WTC11 (cell line): ENCODE data around the gene HTRA1. TPM values are rescaled to one million over a fixed set of nuclear protein-coding genes. Genes with fewer than 3 reads are reported as not detected.

Experiments used
- ATAC-seq: fragments of 200-7000 bp; cut with Tn5 transposase; 2 replicates; pipeline ENCODE4 v1.10.0; 2021; ENCODE audit warnings: mild to moderate bottlenecking, moderate library complexity
- CTCF ChIA-PET: fragments of 300-600 bp; sonication (Branson Sonifier 250); formaldehyde crosslinking; loops from one replicate; lab custom pipeline; 2021; ENCODE audit warnings: antibody characterized with exemption; lab: Charles Lee
- POLR2A ChIA-PET: fragments of 350-600 bp; sonication (Branson Sonifier 250); formaldehyde crosslinking; loops from one replicate; lab custom pipeline; 2021; ENCODE audit warnings: antibody characterized with exemption; lab: Charles Lee
- DNase-seq: peaks from one replicate; pipeline ENCODE4 v3.0.0; 2021; ENCODE audit warnings: low spot score
- H3K27ac Mint-ChIP-seq: 2 replicates; pipeline ENCODE4 v1.8.0; 2021; ENCODE audit warnings: mixed read lengths
- H3K27me3 Mint-ChIP-seq: 2 replicates; pipeline ENCODE4 v1.8.0; 2021; ENCODE audit warnings: low read depth, mild to moderate bottlenecking, moderate library complexity, mixed read lengths
- H3K36me3 Mint-ChIP-seq: 2 replicates; pipeline ENCODE4 v1.8.0; 2021; ENCODE audit warnings: mixed read lengths
- H3K4me1 Mint-ChIP-seq: 2 replicates; pipeline ENCODE4 v1.8.0; 2022; ENCODE audit warnings: mixed read lengths
- H3K4me3 Mint-ChIP-seq: 2 replicates; pipeline ENCODE4 v1.8.0; 2021; ENCODE audit warnings: mild to moderate bottlenecking, moderate library complexity, mixed read lengths
- H3K9me3 Mint-ChIP-seq: 2 replicates; pipeline ENCODE4 v1.8.0; 2021; ENCODE audit warnings: mixed read lengths
- CBFB ChIP-seq: sonication (generic); formaldehyde crosslinking; IDR thresholded peaks from 2 replicates; pipeline ENCODE4 v1.8.1; 2022; ENCODE audit warnings: mild to moderate bottlenecking, low read depth, missing genetic modification reagents
- ELF4 ChIP-seq: sonication (generic); formaldehyde crosslinking; IDR thresholded peaks from 2 replicates; pipeline ENCODE4 v1.8.1; 2022; ENCODE audit warnings: low read depth, mild to moderate bottlenecking, moderate library complexity, missing genetic modification reagents
- FOXK1 ChIP-seq: sonication (generic); formaldehyde crosslinking; IDR thresholded peaks from 2 replicates; pipeline ENCODE4 v1.8.0; 2022; ENCODE audit warnings: mild to moderate bottlenecking, moderate library complexity, missing genetic modification reagents
- GABPB1 ChIP-seq: sonication (generic); formaldehyde crosslinking; IDR thresholded peaks from 2 replicates; pipeline ENCODE4 v1.8.1; 2023; ENCODE audit warnings: mild to moderate bottlenecking, missing genetic modification reagents
- GTF2I ChIP-seq: fragments of 250-450 bp; sonication (Bioruptor Pico); conservative IDR thresholded peaks from 2 replicates; pipeline ENCODE4 v1.4.0; 2021; ENCODE audit warnings: mild to moderate bottlenecking
- NFATC4 ChIP-seq: fragments of 250-450 bp; sonication (Bioruptor Pico); IDR thresholded peaks from 2 replicates; pipeline ENCODE4 v1.9.0; 2021; ENCODE audit warnings: mild to moderate bottlenecking
- SMAD3 ChIP-seq: sonication (generic); formaldehyde crosslinking; IDR thresholded peaks from 2 replicates; pipeline ENCODE4 v1.8.0; 2022; ENCODE audit warnings: missing genetic modification reagents, mild to moderate bottlenecking, borderline replicate concordance
- SMAD4 ChIP-seq: sonication (generic); formaldehyde crosslinking; IDR thresholded peaks from 2 replicates; pipeline ENCODE4 v1.8.0; 2022; ENCODE audit warnings: mild to moderate bottlenecking, missing genetic modification reagents
- SOX15 ChIP-seq: fragments of 250-450 bp; sonication (Bioruptor Pico); IDR thresholded peaks from 2 replicates; pipeline ENCODE4 v1.9.0; 2021; ENCODE audit warnings: mild to moderate bottlenecking
- SP1 ChIP-seq: sonication (generic); formaldehyde crosslinking; conservative IDR thresholded peaks from 2 replicates; pipeline ENCODE4 v1.8.1; 2022; ENCODE audit warnings: missing genetic modification reagents
- TCF7 ChIP-seq: sonication (generic); formaldehyde crosslinking; IDR thresholded peaks from 2 replicates; pipeline ENCODE4 v1.8.0; 2022; ENCODE audit warnings: mild to moderate bottlenecking, low read depth, missing genetic modification reagents, moderate library complexity
- ZNF263 ChIP-seq: sonication (generic); formaldehyde crosslinking; IDR thresholded peaks from 2 replicates; pipeline ENCODE4 v1.8.1; 2022; ENCODE audit warnings: low read depth, mild to moderate bottlenecking, moderate library complexity, missing genetic modification reagents
- ZNF416 ChIP-seq: fragments of 250-450 bp; sonication (Bioruptor Pico); IDR thresholded peaks from 2 replicates; pipeline ENCODE4 v1.9.0; 2021; ENCODE audit warnings: mild to moderate bottlenecking, inconsistent platforms
- ZNF423 ChIP-seq: fragments of 250-450 bp; sonication (Bioruptor Pico); IDR thresholded peaks from 2 replicates; pipeline ENCODE4 v2.1.2; 2022; ENCODE audit warnings: mild to moderate bottlenecking, moderate library complexity
- total RNA-seq: library from RNA; stranded (reverse); gene quantifications from 3 replicates; pipeline ENCODE4 v1.2.3, GENCODE V29; 2021
- TF ChIP-seq, protein P1 (sequence below): sonication (generic); formaldehyde crosslinking; conservative IDR thresholded peaks from 2 replicates; pipeline ENCODE4 v1.8.1; 2023; ENCODE audit warnings: mild to moderate bottlenecking, low read depth, missing genetic modification reagents, moderate library complexity
- TF ChIP-seq, protein P2 (sequence below): fragments of 250-450 bp; sonication (Bioruptor Pico); IDR thresholded peaks from 2 replicates; pipeline ENCODE4 v1.9.0; 2021; ENCODE audit warnings: mild to moderate bottlenecking
- TF ChIP-seq, protein P3 (sequence below): sonication (generic); formaldehyde crosslinking; IDR thresholded peaks from 2 replicates; pipeline ENCODE4 v1.8.1; 2022; ENCODE audit warnings: mild to moderate bottlenecking, moderate library complexity, missing genetic modification reagents
- TF ChIP-seq, protein P4 (sequence below): fragments of 250-450 bp; sonication (Bioruptor Pico); IDR thresholded peaks from 2 replicates; pipeline ENCODE4 v2.1.2; 2022; ENCODE audit warnings: mild to moderate bottlenecking, moderate library complexity
- TF ChIP-seq, protein P5 (sequence below): sonication (generic); formaldehyde crosslinking; IDR thresholded peaks from 2 replicates; pipeline ENCODE4 v1.8.1; 2022; ENCODE audit warnings: low read depth, missing genetic modification reagents, borderline replicate concordance
- TF ChIP-seq, protein P6 (sequence below): sonication (generic); formaldehyde crosslinking; IDR thresholded peaks from 2 replicates; pipeline ENCODE4 v1.8.1; 2023; ENCODE audit warnings: mild to moderate bottlenecking, missing genetic modification reagents, moderate library complexity

Gene HTRA1
- total RNA-seq, 1 experiment from 2014 or later = 18.3 TPM

DNA sequence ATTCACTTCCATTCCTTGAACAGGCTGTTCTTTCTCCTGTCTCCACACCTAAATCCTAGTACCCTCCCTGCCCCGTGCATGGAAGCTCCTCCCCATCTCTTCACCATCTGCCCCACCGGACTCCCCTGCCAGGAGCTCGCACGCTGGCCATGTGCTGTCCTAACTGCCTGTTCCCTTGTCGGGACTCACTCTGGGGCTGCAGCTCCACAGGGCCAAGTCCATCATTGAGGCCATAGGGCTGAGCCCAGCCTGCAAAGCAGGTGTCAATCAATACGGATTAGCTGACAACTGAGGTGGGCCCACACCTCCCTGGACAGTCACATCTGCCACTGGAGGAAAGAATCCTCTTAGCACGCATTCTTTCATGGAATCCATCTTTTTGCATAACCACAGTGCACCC lies 57.8 kb downstream of the HTRA1 start:
- DNase-seq (no peak), ATAC-seq (no peak)
- no peaks in the 10 kb centered on the region for H3K4me1 Mint-ChIP-seq
- H3K36me3 Mint-ChIP-seq = no peaks in the 10 kb centered on the region
- CTCF ChIA-PET = no interaction called here
- no peak overlapping the region for H3K4me3 Mint-ChIP-seq
- H3K9me3 Mint-ChIP-seq = peaks cover 11% of the 10 kb centered on the region
- POLR2A ChIA-PET = no interaction called here
- H3K27ac Mint-ChIP-seq = no peak overlapping the region; the same call in 1 of the 2 replicates
- no peaks in the 10 kb centered on the region; the same call in 1 of the 2 replicates for H3K27me3 Mint-ChIP-seq
- TF ChIP-seq, protein P1, sequence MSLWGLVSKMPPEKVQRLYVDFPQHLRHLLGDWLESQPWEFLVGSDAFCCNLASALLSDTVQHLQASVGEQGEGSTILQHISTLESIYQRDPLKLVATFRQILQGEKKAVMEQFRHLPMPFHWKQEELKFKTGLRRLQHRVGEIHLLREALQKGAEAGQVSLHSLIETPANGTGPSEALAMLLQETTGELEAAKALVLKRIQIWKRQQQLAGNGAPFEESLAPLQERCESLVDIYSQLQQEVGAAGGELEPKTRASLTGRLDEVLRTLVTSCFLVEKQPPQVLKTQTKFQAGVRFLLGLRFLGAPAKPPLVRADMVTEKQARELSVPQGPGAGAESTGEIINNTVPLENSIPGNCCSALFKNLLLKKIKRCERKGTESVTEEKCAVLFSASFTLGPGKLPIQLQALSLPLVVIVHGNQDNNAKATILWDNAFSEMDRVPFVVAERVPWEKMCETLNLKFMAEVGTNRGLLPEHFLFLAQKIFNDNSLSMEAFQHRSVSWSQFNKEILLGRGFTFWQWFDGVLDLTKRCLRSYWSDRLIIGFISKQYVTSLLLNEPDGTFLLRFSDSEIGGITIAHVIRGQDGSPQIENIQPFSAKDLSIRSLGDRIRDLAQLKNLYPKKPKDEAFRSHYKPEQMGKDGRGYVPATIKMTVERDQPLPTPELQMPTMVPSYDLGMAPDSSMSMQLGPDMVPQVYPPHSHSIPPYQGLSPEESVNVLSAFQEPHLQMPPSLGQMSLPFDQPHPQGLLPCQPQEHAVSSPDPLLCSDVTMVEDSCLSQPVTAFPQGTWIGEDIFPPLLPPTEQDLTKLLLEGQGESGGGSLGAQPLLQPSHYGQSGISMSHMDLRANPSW (CRISPR knock-in tag) = no peak
- TF ChIP-seq SMAD4 (CRISPR knock-in tag) (no peak), SP1 (CRISPR knock-in tag) (no peak), CBFB (CRISPR knock-in tag) (no peak), ELF4 (CRISPR knock-in tag) (no peak), TCF7 (CRISPR knock-in tag) (no peak), SOX15 (CRISPR knock-in tag) (no peak), GTF2I (CRISPR knock-in tag) (no peak), GABPB1 (CRISPR knock-in tag) (no peak), ZNF423 (CRISPR knock-in tag) (no peak), ZNF416 (CRISPR knock-in tag) (no peak), ZNF263 (CRISPR knock-in tag) (no peak)
- TF ChIP-seq, protein P2, sequence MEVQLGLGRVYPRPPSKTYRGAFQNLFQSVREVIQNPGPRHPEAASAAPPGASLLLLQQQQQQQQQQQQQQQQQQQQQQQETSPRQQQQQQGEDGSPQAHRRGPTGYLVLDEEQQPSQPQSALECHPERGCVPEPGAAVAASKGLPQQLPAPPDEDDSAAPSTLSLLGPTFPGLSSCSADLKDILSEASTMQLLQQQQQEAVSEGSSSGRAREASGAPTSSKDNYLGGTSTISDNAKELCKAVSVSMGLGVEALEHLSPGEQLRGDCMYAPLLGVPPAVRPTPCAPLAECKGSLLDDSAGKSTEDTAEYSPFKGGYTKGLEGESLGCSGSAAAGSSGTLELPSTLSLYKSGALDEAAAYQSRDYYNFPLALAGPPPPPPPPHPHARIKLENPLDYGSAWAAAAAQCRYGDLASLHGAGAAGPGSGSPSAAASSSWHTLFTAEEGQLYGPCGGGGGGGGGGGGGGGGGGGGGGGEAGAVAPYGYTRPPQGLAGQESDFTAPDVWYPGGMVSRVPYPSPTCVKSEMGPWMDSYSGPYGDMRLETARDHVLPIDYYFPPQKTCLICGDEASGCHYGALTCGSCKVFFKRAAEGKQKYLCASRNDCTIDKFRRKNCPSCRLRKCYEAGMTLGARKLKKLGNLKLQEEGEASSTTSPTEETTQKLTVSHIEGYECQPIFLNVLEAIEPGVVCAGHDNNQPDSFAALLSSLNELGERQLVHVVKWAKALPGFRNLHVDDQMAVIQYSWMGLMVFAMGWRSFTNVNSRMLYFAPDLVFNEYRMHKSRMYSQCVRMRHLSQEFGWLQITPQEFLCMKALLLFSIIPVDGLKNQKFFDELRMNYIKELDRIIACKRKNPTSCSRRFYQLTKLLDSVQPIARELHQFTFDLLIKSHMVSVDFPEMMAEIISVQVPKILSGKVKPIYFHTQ = no peak
- TF ChIP-seq, protein P3, sequence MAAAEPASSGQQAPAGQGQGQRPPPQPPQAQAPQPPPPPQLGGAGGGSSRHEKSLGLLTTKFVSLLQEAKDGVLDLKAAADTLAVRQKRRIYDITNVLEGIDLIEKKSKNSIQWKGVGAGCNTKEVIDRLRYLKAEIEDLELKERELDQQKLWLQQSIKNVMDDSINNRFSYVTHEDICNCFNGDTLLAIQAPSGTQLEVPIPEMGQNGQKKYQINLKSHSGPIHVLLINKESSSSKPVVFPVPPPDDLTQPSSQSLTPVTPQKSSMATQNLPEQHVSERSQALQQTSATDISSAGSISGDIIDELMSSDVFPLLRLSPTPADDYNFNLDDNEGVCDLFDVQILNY (CRISPR knock-in tag) = no peak

DNA sequence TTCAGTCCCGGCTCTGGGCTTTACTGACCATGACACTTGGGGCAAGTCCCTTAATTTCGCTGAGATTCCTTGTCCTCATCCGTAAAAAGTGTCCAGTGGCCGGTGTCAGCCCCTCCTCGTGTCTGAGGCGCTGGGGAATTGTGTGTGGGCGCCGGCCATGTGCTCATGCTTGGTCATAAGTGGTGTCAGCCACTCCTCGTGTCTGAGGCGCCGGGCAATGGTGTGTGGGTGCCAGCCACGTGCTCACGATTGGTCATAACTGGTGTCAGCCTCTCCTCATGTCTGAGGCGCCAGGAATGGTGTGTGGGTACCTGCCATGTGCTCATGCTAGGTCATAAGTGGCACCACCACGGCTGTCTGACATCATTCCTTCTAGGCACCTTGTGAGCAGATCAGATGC lies 58.5 kb downstream of the HTRA1 start:
- Mint-ChIP-seq H3K9me3 (peaks cover 16% of the 10 kb centered on the region), H3K4me1 (no peaks in the 10 kb centered on the region), H3K36me3 (no peaks in the 10 kb centered on the region), H3K27me3 (no peaks in the 10 kb centered on the region; the same call in 1 of the 2 replicates), H3K27ac (no peak overlapping the region), H3K4me3 (no peak overlapping the region)
- no peak for DNase-seq
- no peak for ATAC-seq
- TF ChIP-seq FOXK1 (CRISPR knock-in tag) (no peak), NFATC4 (CRISPR knock-in tag) (no peak), ZNF423 (CRISPR knock-in tag) (no peak)
- TF ChIP-seq, protein P3 (CRISPR knock-in tag) = no peak
- ChIA-PET POLR2A (no interaction called here), CTCF (no interaction called here)

DNA sequence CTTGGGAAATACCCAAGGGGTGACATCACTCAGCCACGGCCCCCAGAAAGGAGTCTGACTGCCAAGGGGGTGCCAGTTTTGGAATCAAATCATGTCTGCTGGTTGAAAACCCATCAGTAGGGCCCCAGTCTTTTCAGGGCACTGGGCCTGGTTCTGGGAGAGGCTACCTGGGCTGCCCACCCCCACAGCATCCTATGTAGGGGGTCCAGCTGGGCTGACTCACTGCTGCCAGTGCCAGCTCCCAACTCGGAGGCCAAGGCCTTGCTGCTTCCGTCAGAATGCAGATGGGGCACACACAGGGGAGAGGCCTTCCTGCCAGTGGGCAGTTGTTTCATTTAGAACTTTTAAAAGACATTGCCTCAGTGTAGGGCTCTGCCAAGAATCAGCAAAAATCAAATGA lies 59.7 kb downstream of the HTRA1 start:
- Mint-ChIP-seq H3K4me3 (no peak overlapping the region), H3K27me3 (no peaks in the 10 kb centered on the region; the same call in 1 of the 2 replicates), H3K27ac (no peak overlapping the region), H3K9me3 (peaks cover 16% of the 10 kb centered on the region), H3K4me1 (no peaks in the 10 kb centered on the region), H3K36me3 (no peaks in the 10 kb centered on the region)
- ChIA-PET POLR2A (no interaction called here), CTCF (no interaction called here)
- no peak for ATAC-seq
- DNase-seq = no peak
- TF ChIP-seq, protein P4, sequence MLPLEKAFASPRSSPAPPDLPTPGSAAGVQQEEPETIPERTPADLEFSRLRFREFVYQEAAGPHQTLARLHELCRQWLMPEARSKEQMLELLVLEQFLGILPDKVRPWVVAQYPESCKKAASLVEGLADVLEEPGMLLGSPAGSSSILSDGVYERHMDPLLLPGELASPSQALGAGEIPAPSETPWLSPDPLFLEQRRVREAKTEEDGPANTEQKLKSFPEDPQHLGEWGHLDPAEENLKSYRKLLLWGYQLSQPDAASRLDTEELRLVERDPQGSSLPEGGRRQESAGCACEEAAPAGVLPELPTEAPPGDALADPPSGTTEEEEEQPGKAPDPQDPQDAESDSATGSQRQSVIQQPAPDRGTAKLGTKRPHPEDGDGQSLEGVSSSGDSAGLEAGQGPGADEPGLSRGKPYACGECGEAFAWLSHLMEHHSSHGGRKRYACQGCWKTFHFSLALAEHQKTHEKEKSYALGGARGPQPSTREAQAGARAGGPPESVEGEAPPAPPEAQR (CRISPR knock-in tag) = no peak
- TF ChIP-seq, protein P5, sequence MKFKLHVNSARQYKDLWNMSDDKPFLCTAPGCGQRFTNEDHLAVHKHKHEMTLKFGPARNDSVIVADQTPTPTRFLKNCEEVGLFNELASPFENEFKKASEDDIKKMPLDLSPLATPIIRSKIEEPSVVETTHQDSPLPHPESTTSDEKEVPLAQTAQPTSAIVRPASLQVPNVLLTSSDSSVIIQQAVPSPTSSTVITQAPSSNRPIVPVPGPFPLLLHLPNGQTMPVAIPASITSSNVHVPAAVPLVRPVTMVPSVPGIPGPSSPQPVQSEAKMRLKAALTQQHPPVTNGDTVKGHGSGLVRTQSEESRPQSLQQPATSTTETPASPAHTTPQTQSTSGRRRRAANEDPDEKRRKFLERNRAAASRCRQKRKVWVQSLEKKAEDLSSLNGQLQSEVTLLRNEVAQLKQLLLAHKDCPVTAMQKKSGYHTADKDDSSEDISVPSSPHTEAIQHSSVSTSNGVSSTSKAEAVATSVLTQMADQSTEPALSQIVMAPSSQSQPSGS = no peak
- TF ChIP-seq SMAD3 (CRISPR knock-in tag) = no peak
- TF ChIP-seq, protein P6, sequence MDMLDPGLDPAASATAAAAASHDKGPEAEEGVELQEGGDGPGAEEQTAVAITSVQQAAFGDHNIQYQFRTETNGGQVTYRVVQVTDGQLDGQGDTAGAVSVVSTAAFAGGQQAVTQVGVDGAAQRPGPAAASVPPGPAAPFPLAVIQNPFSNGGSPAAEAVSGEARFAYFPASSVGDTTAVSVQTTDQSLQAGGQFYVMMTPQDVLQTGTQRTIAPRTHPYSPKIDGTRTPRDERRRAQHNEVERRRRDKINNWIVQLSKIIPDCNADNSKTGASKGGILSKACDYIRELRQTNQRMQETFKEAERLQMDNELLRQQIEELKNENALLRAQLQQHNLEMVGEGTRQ (CRISPR knock-in tag) = no peak
